Choroid plexus epithelial cell (primary cell): Measurements from ENCODE around the gene NKAIN2.
"Not testable (repeated sequence)": the region's sequence is repeated elsewhere in the genome, so short reads cannot be mapped to it uniquely, and the experiment has no call there.

Source experiments
- DNase-seq: peaks from one replicate; pipeline ENCODE4 v3.0.0-alpha.2; 2010; ENCODE audit warnings: low read depth
- H3K4me3 ChIP-seq: 2 replicates; pipeline ENCODE4 v1.5.1; 2011; ENCODE audit warnings: low read depth, mild to moderate bottlenecking, control low read depth, low read length, moderate library complexity
- TF ChIP-seq, protein P1 (sequence below): conservative IDR thresholded peaks from 2 replicates; pipeline ENCODE4 v1.5.1; 2011; ENCODE audit warnings: low read depth, mild to moderate bottlenecking, control low read depth, inconsistent platforms, low read length, moderate library complexity

Gene NKAIN2

DNA sequence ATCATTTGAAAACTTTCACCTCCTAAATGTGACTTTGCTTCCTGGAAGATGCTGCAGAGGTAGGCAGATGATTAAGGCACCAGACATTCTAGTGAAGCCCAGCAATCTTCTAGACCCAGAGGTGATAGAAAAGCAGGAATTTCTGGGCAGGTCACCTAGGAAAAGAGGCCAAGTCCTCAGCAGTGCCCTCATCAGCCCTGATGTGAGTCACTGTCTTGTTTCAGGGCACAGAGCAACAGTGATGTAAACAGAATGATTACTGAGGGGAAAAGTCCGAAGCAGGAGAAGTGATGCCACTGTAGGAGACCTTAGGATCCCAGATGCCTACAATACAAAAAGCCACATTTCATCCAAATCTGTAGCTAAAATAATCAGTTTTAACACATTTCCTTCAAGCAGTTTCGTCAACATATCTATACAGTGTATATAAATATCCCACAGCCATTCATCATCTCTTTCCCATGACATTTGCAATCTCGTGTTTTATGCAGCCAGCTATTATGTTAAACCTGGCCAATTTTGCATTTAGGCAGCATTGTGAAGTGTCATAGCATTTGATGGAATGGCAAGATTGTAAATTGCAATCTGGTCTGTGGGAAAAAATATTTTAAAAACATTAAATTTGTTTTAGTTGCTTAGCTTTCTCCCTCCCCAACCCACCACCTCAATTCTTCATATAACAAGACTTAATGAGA, 757.4 kb downstream of the NKAIN2 start:
- no peak overlapping the region for H3K4me3 ChIP-seq
- DNase-seq, result no peak
- TF ChIP-seq, protein P1, sequence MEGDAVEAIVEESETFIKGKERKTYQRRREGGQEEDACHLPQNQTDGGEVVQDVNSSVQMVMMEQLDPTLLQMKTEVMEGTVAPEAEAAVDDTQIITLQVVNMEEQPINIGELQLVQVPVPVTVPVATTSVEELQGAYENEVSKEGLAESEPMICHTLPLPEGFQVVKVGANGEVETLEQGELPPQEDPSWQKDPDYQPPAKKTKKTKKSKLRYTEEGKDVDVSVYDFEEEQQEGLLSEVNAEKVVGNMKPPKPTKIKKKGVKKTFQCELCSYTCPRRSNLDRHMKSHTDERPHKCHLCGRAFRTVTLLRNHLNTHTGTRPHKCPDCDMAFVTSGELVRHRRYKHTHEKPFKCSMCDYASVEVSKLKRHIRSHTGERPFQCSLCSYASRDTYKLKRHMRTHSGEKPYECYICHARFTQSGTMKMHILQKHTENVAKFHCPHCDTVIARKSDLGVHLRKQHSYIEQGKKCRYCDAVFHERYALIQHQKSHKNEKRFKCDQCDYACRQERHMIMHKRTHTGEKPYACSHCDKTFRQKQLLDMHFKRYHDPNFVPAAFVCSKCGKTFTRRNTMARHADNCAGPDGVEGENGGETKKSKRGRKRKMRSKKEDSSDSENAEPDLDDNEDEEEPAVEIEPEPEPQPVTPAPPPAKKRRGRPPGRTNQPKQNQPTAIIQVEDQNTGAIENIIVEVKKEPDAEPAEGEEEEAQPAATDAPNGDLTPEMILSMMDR, result no peak

DNA sequence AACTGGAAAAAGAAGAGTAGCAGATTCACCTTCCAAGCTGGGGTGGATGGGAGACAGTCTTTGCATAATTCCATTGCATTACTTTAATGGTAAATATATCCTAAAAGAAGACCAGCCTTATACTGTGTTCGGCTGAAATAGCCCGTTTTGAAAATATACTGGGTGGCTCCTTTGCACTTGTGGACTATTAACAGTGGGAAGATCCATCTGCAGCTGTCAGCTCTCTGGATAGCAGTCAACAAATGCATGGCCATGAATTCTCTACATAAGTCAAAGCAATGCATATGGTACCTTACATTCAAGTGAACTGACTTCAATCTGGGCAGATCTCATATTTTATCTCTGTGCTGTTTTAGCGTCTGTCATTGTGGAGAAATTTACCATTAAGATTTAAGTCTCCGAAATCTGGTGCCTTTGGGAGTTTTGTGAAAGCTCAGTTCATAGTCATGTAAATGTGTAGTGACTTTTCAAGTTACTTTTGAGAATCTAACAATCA, 758.0 kb downstream of the NKAIN2 start:
- TF ChIP-seq, protein P1, result no peak
- no peak for DNase-seq
- H3K4me3 ChIP-seq, result no peak overlapping the region

DNA sequence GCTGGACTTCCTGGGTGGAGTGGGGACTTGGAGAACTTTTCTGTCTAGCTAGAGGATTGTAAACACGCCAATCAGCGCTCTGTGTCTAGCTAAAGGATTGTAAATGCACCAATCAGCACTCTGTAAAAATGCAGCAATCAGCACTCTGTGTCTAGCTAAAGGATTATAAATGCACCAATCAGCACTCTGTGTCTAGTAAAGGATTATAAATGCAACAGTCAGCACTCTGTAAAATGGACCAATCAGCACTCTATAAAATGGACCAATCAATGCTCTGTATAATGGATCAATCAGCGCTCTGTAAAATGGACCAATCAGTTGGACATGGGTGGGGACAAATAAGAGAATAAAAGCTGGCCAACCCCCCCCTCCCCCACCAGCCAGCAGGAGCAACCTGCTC, 760.5 kb downstream of the NKAIN2 start:
- not testable (repeated sequence) for H3K4me3 ChIP-seq, DNase-seq

DNA sequence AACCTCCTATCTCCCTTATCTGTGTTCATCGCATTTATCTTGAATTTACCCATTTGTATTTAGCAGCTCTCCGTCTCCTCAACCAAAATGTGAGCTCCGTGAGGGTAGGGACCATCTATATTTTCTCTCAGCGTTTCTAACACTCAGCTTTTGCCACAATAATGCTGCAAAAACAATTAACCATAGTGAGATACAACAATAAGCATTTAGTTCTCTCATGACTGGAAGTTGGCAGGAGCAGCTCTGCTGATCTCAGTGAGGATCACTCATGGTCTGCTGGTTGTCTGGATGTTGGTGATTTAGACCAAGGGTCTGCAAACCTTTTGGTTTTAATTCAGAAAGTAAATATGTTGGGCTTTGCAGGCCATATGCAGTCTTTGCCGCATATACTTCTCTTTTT, 763.7 kb downstream of the NKAIN2 start:
- TF ChIP-seq, protein P1, result no peak
- H3K4me3 ChIP-seq, result no peak overlapping the region
- DNase-seq, result no peak

DNA sequence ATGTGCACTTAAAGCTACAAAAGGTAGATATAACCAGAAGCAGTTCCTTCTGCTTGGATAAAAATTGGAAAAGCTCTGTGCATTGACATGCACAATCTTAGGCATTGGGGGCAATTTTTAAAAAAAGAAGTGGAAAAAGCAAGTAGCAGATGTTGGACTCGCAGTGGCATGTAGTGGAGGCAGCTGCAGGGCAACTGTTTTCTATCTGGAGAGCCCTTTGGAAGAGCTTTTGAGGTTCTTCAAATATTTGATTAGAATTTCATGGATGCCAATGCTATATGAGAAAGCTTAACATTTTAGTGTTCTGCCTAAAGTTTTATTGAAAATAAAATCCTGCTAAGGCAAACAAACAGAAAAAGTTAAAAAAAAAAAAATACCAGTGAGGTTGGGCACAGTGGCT, 770.3 kb downstream of the NKAIN2 start:
- TF ChIP-seq, protein P1, result no peak
- DNase-seq, result no peak
- no peak overlapping the region for H3K4me3 ChIP-seq

DNA sequence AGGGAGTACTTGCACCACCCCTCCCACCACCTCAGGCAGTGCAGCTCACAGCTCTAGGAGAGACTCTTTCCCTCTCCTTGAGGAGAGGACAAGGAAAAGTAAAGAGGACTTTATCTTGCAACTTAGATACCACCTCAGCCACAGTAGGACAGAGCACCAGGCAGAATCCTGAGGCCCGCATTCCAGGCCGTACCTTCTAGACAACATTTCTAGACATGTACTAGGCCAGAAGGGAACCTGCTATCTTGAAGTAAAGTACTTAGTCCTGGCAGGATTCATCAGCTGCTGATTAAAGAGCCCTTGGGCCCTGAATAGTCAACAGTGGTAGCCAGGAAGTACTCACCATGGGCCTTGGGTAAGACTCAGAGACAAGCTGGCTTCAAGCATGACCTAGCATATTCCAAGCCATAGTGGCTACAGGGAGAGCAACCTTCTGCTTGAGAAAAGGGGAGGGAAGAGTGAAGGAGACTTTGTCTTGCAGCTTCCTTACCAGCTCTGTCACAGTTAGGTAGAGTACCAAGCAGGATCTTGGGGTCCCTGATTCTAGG, 774.1 kb downstream of the NKAIN2 start:
- TF ChIP-seq, protein P1, result no peak
- H3K4me3 ChIP-seq, result no peak overlapping the region
- DNase-seq, result no peak

DNA sequence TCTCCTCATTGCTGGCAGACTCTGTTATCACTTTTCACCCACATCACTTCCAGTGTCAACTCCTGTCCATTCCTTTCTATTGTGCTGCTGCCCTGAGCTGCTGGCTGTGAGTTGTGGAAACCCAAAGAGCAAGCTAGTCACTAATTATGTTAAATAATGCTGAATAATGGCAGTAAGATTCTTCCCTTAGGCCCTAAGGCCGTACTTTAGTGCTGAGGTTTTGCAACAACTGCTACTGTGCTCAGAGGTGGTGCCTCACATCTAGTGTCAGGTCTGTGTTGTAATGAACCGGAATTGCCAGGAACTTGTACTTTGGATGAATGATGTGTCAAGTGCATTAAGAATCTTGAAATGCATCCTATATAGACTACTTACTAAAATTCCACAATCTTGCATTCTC, 786.3 kb downstream of the NKAIN2 start:
- no peak for DNase-seq
- TF ChIP-seq, protein P1, result no peak
- no peak overlapping the region for H3K4me3 ChIP-seq
